Epidermal melanocyte (primary cell): ENCODE data around the gene ING5.

Source experiments
- DNase-seq: peaks from one replicate; pipeline ENCODE4 v3.0.0; 2011; ENCODE audit warnings: low spot score; ENCODE audit not compliant: insufficient read length

The ING5 gene

DNA sequence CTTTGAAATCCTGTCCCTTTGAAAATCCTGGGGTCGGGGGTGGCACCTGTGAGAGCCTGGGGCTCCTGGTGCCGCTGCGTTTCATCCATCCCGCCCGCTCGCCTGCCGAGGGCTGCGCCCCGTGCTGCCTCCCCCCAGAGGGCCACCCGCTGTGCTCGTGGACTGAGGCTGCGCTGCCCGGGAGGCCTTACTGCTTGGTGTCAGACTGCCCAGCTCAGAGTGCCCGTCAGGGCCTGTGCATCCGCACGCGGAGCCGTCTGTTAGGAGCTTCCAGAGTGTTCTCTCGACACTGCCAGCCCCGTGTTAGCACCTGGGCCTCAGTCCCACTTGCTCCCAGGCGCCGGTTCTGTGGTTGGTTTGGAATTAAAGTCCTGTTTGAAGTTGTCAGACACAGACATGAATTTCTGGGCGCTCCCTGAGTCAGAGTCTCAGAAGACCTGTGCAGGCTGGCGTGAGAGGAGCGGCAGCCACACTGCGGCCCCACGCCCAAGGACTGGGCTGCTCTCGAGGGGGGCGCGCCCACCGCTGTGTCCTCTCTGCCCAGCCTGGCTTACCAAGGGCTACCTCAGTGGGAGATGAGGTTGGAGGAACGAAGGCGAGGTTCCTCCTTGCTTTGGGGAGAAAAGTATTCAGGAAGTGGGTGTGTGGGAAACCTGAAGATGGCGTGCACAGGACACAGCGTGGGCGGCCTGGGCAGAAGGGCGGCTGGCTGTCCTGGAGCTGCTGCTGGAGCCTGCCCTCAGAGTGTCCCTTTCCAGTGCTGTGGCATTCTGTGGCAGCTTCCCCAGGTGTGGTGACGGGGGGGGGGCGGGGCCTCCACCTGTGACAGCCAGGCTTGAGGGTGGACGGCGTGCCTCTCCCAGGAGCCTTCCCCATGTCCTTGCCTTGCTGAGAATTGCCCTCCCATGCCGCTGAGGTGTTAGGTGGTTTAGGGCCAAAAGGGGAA, 29.3 kb upstream of the ING5 start:
- no peak for DNase-seq

DNA sequence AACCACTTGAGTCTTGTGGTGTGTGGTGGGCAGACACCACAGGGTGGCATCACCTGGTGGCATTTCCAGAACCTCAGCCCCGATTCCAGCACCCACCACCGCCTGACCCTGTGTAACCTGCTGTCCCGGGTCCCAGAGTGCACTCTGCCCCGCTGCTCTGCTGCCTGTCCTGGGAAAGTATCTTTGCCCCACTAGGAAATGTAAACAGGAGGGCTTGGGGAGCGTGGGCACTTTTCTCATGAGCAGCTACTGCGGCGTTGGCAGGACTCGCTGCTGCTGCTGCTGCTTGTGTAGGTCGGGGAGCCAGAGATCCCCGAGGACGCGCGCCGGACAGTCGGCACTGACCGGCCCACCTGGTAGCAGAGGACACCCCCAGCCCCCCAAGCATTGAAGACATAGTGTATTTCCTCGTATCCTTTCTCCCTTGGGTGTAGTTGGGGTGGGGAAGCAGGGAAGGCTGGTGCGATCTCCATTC, 28.6 kb upstream of the ING5 start:
- DNase-seq: no peak

DNA sequence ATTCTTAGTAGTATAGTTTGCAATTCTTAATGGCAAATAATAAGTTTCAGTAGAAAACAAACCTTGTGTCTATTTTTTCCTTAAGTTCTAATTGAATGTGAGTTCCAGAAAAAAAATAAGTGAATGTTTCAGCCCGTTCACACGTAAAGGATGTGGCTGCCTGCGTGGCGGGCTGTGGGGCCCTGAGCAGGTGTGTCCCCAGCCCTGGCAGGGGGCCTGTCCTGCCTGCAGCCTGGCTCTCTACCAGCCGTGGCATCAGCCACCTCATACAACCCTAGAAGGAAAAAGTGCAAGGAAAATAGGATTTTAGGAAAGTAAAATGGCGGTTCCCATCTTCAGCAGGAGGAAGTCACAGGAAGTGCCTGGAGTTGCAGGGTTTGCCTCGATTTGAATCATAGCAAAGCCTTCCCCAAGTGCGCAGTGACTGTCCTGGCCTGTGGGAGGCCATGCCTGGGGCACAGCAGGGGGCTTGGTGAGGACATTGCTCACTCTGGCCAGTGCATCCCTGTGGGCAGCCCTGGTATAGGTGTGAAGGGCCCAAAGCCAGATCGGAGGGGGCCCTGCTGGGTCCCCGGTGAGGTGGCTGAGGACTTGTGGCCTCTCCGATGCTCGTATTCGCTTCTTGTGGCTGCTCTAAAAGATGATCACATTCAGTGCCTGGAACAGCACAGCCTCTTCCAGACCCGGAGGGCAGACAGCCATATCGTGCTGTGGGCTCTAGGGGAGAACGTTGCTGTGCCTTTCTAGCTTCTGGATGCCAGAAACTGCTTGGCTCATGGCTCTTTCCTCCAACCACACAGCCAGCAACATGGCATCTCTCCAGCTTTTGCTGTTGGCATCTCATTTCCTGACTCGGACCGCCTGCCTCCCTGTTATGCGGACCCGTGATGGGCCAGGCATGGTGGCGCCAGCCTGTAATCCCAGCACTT, 27.8 kb upstream of the ING5 start:
- DNase-seq: no peak

DNA sequence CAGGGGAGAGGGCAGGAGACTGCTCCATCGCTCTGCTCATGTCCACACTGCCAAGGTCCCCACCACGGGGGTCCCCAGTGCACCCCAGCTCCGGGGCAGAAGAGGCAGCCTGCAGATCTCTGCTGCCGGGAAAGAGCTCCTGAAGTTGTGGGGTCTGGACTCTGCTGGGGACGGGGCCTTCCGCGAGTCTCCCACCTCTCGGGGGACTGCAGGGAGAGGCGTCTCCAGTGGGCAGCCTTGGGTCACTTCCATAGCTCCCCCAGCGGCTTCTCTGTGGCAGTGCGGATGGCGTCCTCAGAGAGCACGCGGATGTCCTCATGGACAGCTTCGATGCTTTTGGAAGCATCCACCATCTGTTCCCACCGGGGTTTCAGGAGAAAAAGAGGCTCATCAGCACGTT, 26.0 kb upstream of the ING5 start:
- no peak for DNase-seq

DNA sequence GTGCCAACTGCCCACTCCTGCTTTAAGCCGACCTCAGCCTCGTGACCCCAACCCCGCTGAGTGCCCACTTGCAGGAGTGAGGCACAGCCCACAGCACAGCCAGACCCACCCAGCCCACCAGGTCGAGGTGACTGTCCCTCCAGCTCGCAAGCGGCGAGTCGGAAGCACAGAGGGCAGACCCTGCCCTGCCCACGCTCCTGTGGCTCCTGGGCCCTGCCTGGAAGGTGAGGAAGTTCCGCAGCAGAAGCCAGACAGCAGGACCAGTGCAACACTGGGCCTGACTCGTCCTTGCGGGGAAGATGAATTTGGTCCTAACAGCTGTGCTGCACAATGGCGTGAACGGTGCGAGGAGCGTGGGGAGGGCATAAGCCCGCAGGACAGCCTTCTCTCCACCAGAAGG, 25.2 kb upstream of the ING5 start:
- DNase-seq: no peak

DNA sequence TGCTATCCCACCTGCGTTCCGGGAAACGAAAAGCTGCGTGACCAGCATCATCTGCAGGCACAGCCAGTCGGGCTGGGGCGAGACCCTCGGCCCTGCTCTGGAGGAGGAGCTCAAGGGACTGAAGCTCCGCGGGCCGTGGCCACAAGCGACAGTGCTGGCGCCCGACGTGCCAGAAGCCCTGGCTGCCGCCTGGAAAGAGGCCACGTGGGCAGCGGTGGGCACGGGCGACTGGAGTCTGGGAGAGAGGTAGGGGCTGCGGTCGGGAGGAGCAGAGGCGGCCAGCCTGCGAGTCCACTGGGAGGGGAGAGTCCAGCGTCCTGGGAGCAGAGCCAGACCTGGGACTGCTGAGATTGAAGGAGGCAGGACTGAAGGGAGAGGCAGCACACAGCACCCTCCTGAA, 24.4 kb upstream of the ING5 start:
- DNase-seq: no peak

DNA sequence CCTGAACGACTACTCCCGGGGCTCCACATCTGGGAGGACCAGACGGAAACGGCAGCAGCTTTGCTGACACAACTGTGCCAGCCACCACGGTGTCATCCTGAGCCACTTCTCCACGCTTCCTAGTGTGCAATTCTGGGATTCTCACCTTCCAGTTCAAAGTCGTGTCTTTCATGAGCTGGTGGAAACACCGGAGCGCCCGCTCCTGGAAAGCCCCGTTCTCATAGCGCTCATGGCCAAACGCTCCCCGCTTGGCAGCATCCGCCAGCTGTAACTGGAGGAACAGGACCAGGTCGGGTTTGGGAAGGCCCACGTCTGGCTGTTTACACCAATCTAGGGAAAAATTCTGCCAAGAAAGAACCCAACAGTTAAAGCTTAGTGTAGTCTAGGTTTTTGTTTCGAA, 23.5 kb upstream of the ING5 start:
- no peak for DNase-seq

DNA sequence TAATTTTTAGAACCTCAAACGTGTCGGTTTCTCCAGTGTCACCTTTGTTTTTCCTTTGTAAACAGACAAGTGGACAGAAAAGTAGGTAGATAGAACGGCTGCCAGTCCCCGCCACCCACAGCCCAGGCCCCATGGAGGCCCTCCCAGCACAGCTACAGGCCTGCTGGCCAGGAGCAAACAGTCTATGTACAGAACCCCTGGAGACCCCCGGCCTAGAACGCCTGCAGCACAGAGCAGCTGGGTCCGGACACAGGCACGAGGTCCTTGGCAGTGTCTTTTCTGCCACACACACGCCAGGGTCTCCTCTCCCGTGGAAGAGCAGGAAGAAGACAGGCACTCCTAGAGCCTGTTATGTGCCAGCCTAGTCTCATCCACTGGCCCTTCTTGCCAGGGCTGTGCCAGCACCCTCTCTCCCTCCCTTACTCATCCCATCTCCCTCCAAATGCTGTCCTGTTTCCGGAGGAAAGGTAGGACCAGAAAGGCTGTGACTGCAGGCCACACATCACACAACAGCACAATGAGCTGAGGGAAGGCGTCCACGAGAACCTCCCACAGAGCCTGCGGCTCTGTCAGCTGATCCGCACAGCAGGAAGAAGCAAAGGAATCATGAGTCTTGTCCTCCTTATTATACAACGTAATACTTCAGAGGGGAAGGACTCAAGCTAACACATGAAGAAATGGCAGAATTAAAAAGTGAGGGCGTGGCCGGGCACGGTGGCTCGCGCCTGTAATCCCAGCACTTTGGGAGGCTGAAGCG, 22.9 kb upstream of the ING5 start:
- peak; percentile 87 for DNase-seq

DNA sequence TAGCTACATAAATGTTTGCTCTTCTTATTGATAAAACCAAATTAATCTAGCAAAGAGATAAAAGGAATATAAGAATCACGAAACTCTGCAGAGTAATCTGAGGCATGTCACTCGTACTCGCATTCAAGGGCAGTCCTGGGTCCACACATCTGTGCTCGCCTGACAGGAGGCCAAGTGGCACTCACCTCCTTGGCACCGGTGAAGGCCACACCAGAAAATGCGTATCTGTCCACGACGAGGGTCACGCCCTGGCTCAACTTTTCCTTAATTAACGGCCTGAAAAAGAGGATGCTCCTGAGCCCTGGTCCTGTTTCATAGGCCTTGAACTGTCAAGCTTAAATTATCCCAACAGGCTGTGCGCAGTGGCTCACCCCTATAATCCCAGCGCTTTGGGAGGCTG, 21.8 kb upstream of the ING5 start:
- no peak for DNase-seq

DNA sequence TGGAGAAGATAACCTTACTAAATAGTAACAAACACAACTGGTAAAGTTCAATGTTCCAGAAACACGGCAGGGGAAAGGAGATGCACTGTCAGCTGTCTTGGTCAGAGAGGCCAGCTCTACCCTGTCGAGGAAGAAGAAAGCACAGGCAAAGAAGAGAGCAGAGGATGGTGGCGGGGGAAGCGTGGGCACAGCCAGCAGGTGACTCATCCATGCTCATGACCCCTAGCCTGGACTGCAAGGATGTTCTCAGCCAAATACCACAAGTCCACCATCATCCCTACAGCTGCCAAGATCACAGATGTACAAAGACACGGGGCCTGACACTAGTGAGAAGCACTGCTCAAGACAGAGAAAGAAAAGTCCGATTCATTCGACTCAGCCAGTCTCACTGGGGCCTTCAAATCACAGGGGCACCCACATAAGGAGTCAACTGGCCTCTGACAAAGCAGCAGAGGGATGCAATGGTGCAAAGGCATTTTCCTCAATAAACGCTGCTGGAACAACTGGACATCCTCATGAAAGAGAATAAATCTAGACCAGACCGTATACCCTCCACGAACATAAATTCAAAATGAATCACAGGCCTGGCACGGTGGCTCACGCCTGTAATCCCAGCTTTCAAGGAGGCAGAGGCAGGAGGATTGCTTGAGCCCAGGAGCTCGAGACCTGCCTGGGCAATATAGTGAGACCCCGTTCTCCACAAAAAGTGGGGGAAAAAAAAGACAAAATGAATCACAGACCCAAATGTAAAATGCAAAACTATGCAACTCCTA, 20.8 kb upstream of the ING5 start:
- DNase-seq: peak; percentile 53

DNA sequence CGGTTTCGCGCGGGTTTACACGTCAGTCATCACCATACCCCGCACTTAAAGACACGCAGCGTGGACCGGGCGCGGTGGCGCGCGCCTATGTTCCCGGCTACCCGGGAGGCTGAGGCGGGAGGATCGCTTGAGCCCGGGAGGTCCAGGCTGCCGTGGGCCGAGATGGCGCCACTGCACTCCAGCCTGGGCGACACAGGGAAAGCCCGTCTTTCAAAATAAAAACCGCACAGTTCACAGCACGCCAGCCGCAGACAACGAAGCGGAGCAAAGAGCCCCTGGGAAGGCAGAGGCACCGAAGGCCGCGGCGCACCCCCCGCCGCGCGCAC, 15.6 kb upstream of the ING5 start:
- DNase-seq: no peak

DNA sequence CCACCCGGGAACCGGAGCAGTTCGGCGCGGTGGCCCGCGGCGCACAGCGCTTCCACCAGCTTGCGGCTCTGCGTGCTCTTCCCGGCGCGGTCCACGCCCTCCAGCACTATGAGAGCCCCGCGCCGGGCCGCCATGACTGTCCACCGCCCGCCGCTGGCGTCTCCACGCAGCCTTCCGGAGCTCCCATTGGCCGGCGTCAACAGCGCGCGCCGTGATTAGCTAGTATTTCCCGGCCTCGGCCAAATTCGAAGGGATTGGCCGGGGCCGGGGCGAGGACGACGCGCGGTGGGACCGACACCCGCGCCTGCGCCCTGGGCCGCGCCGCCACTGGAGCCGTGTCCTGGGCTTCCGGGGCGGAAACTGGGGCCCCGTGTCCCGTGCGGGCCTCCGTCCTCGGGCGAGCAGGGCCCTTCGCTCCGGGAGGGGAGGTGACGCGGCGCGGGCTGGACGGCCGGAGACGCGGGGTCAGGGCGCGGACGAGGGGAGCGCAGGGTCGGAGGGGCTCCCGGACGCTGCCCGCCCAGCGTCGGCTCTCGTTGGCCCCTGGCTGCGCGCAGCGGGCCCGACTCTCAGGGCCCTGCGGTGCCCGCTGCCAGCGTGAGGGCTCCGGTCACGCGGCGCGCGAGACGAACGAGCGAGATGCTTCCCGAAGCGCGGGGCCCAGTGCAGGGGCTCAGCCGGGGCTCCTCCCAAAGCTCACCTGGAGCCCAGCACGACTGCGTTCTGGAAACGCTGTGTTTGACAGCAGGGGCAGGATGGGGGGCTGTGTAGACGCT, 15.0 kb upstream of the ING5 start, which contains the start of gene DTYMK:
TSS of gene DTYMK (minus strand) at position 166 of the 776 bp plus-strand sequence. CDS start at position 134, 32 bp downstream.
- peak; percentile 100 for DNase-seq

DNA sequence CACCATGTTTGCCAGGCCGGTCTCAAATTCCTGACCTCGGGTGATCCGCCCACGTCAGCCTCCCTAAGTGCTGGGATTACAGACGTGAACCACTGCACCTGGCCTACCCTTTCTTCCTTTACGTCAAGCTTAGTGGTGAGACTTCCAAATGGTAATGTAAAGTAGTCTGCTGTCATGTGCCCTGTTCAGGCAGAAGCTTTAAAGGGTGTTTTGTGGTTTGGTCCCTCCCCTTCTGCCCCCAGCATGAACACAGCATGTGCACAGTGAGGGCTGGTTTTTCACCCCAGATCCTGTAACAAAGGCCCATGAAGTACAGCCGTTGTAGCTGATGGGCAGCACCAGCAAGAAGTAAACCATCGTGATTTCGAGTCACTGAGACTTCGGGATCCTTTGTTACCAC, 12.5 kb upstream of the ING5 start:
- DNase-seq: no peak

DNA sequence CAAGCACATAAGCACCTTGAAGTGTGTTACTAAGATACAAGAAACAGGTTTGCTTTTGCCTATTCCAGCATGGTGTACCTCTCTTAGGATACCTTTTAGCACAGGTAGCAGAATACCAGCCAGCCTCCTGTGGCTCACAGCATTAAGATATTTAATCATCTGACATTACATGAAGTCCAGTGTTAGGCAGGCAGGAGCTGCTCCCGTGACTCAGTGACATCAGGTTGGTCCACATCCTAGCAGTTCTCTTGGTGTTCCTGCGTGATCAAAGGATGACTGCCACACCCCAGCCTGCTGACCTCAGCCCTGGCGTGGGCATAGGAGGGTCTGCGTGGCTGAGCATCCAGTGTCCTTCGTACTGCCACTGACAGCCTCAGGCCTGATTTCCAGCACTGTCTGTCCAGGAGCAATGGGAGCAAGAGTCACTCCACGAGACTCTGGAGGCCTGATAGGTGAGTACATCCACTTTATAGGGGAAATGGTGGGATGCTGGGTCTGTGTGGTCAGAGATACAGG, 11.6 kb upstream of the ING5 start:
- no peak for DNase-seq

DNA sequence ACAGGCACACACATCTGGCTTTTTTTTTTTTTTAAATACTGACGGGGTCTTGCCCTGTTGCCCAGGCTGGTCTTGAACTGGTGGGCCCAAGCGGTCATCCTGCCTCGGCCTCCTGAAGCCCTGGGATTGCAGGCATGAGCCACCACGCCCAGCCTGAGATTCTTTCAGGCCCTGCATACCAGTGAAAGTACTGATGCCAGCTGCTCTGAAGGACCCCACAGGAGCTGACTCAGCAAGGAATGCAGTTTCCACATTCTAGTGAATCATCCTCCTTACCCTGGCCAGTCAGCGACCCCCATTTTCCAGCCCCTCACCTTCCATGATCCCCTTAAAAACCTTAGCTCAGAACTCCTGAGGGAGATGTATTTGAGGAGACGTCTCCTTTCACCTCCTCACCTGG, 9.4 kb upstream of the ING5 start:
- DNase-seq: no peak

DNA sequence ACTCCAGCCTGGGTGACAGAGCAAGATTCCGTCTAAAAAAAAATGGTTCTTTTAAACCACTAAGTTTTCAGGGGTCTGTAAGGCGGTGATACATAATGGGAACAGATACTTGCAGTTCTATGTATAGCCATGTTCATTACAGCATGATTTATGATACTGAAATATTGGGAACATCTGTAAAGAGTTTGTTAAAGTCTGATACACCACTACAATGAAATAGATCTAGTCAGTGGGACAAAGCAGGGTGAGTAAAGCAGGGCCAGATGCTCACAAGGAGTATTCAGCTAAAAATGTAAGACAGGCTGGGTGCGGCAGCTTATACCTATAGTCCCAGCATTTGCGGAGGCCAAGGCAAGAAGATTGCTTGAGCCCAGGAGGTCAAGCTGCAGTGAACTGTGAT, 6.2 kb upstream of the ING5 start:
- DNase-seq: no peak

DNA sequence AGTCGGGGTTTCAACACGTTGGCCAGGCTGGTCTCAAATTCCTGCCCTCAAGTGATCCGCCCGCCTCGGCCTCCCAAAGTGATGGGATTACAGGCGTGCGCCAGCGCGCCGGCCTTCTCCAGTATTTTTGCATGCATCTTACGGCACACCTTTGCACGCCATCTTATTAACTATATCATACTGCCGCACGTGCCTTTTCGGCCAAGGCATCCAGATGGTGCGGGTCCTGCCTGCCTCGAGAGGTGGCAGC, 765 bp upstream of the ING5 start:
- DNase-seq: no peak

DNA sequence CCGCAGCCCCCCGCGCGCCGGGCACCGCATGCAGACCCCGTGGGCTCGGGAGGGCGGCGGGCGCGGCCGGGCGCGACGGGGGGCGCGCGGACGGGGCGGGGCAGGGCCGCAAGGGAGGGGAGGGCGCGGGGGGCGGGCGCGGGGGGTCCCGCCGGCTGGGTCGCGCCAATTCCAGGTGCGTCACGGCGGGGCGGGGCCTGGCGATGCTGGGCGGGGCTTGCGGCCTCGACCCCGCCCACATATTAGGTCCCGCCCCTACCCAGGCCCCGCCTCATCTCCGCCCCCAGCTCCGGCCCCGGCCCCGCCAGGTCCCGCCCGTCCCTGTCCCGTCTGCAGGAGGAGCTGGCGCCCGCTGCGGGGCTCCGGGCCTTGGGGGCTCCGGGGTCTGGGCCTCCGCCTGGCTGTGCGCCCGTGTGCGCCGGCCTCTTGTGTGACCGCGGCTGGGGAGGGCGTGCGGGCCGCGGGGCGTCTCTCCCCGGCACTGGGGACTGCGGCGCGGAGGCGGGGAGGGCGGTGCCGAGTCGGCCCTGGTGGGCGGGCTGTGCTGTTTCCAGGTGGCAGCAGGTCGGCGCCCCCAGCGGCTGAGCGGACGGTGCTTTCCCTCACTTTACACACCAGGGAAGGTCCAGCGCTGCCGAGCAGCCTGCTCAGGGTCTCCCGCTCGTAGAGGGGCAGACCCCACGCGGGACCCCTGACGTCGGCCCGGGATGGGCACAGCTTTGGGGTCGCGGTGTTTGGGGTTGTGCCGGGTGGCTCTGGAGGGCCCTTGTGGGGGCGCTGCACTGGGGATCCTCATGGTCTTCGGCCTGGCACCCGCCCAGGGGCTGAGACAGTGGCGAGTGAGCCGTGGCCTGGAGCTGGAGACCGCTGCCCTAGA, 554 bp downstream of the ING5 start:
- peak; percentile 63 for DNase-seq

DNA sequence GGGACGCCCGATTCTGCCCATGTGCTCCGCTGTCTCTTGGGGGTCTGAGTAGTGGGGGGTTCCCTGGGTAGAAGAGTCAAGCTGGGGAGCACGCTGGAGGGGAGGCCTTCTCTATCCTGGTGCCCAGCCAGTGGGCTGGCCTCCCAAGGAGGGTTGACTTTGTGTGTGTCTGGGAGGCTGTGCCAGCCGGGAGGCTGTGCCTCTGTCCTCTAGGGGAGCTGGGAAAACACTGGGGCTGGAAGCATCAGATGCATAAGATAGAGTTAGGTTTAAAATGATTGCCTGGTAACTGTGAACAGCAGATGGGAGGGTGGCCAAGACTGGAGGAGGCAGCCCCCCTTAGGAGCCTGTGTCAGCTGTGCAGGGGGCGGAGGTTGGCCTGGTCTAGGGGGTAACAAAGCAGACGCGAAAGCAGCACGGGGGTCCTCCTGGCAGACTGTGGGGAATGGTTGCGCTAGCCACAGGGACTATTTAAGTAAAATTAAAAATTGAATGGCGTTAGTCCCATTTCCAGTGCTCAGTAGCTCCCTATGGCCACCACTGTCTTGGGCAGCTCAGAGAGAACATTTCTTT, 1.3 kb downstream of the ING5 start:
- DNase-seq: no peak
